Right forelimb (tissue), 1 donor: Measurements from ENCODE around the gene NT5DC1.

Source experiments
- DNase-seq: peaks from one replicate; pipeline ENCODE4 v3.0.0-alpha.2; 2018

The NT5DC1 gene

GRCh38 chr6:116201538-116201937 is 100.9 kb downstream of the NT5DC1 start:
- no peak for DNase-seq

GRCh38 chr6:116205281-116205680 is 104.6 kb downstream of the NT5DC1 start:
- no peak for DNase-seq

DNA sequence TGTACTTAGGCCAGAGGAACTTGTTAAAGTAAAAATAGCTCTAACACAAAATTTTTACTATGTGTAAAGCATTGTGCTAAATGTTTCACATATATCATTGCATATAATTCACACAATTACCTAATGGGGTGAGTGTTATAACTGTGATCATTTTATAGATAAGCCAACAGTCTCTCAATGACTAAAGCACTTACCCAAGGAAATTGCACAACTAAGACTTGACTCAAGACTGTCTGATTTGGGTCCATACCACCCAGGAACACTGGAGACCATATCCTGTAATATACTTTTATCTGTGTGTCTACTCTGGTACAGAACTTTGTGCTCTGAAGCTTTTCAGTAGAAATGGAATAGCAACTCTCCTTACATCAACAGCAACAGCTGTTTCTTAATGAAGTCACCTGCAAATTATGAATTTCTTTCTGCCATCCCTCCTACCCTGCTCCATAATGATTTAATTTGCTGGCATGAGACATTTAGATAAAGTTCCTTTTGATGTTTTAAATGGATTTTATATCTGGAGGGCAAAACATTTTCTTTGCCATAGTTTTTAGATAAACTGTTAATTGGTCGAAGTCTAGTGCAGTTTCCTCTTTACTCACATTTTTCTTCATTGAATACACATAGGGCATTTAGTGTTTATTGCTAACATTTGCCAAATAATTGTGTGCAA is 105.7 kb downstream of the NT5DC1 start:
- no peak for DNase-seq

DNA sequence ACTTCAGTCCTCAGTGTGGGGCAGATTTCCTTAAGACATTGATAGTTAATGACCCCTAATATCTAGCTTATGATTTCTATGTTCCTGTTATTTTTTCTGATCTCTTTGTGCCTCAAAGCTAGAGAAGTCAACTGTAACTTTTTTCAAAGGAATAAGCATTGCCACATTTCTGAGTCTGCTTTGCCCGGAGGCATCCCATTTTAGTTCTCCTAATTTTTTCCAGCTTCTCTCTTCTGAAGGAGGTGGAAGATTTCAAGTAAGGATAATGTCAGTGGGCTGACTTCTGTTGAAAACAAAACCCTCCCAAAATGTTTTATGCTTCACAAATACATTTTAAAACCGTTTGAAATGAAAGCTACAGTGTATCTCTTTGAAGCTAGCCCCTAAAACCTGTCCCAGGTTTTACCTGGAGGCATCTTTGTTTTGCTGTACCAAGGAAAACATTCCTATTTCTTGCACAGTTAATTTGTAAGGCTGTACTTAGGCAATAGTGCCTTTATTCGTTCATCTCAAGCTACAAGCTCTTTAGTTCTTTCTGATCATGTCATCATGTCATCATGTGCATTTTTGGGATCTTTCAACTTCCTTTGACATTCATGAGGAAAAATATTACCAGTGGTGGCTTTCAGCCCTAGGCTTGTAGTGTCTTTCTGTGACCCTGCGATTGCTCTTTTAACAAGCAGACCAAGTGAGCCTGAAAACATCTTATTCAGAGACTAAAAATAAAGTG is 107.6 kb downstream of the NT5DC1 start:
- DNase-seq, result no peak

DNA sequence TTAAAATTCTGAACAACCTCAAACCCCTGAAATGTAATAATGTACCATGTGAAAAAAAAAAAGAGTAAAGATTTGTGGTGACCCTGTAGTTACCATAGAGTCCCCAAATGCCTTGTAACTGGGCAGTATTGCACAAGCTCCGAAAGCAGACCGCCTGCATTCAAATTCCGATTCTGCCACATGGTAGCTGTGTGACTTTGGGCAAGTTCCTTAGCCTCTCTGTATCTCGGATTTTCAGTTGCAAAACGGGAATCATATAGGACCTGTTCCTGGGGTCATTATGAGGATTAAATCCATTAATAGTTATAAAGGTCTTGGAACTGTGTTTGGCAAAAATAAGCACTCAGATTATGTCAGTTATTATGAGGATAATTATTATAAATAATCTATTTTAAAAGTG is 109.7 kb downstream of the NT5DC1 start:
- no peak for DNase-seq

DNA sequence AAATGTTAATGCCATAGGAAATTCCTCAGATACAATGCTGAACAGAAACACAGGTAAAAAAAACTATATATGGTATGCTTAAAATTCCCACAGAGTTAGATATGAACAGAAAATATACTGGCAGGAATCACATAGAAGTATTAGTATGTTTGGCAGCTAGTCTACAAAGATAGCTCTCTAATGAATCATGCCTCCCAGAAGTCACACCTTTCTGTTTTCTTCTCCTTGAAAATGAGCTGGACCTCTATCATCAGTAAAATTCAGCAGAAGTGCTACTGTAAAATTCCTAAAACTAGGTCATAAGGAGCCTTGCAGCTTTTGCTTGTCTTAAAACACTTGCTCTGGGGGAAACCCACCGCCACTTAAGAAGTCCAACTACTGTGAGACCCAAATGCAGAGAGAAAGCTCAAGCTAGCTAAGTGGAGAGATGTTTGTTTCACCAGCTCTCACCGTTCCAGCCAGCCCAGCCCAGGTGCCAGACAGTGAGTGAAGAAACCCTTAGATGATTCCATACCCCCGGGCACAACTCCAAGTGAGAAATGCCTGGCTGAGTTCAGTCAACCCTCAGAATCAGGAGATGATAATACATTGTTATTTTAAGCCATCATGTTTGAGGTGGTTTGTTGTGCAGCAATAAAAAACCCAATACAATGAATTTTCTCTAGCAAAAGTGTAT is 110.2 kb downstream of the NT5DC1 start:
- no peak for DNase-seq

GRCh38 chr6:116214681-116215080 is 114.0 kb downstream of the NT5DC1 start:
- DNase-seq, result no peak

DNA sequence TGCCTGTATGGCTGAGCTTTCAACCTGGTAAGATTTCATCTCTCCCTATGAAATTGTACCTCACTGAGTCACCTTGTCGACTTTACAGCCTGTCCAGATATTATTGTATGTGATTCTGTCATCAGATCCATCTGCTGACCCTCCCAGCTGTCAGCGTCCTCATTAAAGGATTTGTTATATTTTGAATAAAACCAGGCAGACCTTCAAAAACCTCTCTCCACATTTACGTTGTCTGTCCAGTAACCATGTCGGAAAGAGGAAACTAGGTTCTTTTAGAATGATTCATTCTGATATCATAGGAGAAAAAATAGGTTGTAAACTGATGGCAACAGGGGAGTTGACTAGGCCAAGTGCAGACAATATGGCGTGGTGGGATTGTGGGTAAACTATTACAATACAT is 114.8 kb downstream of the NT5DC1 start:
- DNase-seq, result no peak

DNA sequence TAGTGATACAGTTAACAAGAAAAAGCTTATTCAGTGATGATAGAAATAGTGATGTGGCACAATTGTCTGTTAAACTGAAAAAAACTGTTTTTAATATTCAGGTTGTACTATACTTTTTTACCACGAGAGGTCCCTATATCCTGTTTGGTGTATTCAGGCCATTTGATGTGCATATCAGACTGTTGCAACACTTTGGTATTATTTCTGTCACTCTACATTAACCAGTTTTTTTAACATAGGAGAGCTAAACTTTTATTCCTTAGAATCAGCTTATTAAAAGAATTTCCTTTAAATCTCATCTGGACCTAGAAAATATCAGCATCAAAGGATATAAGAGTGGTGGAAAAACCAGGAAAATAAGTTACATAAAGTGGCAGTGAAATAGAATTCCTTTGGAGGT is 116.4 kb downstream of the NT5DC1 start:
- no peak for DNase-seq

DNA sequence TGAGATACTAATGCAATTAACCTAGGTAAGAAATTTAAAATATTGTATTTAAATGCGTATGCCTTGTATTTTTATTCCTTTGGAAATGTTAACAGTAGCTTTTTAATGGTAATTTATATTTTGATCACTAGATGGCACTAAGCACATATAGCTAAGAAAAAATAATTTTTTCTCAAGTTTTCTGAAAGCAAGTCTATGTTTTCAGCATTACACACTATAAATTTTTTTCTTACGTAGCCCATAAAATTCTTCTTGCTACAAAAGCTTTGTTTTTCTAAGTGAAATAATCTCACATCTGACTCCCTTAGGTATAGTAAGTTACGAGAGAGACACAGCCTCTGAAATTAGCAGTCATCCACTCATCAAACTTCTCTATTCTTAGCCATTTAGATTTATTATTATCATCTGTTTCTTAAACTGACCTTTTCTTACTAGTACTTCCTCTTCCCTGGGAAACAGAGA is 117.5 kb downstream of the NT5DC1 start:
- DNase-seq, result no peak

- DNase-seq, result no peak
Observed at GRCh38 chr6:116218866-116219265, 118.2 kb downstream of the NT5DC1 start.

DNA sequence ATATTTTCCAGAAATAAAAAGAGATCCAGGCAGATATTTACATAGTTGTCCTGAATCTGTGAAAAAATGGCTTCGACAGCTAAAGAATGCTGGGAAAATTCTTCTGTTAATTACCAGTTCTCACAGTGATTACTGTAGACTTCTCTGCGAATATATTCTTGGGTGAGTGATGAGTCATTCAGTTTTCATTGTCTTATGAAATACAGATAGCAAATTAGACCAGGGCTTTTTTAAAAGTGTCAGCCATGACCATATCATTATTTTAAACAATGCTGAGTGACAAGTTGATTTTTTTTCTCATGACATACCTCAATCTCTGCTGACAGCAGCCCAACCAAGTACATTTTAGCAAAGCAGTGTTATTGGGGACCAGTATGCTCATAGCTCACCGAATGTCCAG is 120.4 kb downstream of the NT5DC1 start:
- DNase-seq, result no peak

- DNase-seq, result no peak
Observed at GRCh38 chr6:116221911-116222310, 121.3 kb downstream of the NT5DC1 start.

DNA sequence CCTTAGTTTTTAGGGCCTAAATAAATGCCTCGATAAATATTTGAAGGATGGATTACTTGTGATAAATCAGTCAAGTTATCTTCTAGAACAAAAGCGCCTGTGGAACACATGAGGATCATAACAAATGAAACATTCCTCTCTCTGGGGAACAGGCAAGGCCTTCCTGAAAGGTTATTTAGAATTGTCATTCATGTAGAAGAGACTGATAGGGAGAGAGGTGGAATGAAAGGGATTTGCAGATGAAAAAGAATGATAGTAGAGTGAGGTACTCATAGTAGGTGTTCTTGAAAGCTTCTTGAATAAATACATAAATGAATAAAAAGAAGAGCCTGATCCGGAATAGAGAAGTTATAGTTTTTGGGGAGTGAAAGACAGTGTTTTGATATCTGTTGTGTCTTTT is 122.7 kb downstream of the NT5DC1 start:
- no peak for DNase-seq

DNA sequence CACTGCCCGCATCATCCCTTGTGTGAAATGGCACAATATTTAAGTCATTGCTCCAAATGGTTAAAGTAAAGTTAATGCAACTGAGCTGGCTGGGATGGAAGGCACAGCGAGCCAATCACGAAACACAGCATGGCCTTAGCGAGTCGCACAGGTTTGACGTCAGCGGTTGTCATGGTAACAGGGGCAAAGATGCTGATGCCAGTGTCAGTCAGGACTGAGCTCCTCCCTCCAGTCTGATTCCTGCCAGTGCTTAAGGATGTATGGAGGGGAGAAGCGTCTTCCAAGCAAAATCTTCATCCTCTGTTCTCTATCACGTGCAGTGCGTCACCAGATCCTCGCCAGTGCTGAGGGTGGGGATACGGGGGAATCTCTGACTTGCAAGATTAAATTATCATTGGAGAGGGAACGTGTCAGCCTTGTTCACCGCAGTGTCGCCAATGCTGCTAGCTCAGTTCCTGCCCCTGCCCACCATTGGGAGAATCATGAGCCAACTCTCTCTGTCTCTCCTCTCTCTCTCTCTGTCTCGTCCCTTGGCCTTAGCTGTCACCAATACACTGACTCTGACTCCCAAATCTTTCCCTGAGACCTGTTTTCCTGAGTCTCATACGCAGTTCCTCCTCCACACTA is 128.7 kb downstream of the NT5DC1 start:
- DNase-seq, result peak; percentile 92

DNA sequence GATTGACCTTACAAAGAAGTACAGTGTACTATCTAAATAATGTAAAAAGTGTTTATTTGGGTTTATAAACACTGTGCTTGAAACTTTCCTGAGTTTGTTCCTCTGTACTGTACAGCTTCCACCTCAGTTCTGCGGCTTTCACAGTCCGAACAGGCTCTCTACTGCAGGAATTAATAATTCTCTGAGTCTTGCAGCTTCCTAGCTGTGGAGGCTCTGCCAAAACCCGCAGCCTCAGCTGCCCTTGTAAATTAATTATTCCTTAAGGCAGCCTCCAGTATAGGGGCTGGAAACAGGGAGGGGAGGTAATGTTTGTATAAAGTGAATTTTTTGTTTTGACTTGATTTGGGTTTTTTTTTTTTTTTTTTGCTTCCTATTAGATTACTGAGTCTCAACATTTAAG is 134.0 kb downstream of the NT5DC1 start:
- DNase-seq, result no peak

DNA sequence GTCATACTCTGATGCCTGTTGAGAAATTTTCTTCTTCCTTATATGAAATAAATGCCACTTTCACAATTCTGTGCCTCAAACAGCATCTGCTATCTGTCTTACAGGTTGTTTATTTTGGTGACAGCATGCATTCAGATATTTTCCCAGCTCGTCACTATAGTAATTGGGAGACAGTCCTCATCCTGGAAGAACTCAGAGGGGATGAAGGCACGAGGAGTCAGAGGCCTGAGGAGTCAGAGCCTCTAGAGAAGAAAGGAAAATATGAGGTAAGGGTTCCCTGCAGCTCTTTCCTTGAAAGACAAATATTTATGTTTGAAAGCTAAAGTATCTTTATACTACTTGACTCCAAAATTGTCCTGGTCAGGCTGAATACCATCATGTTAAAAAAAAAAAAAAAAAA is 137.4 kb downstream of the NT5DC1 start:
- DNase-seq, result no peak

- DNase-seq, result no peak
Observed at GRCh38 chr6:116239256-116239655, 138.6 kb downstream of the NT5DC1 start.

- no peak for DNase-seq
Observed at GRCh38 chr6:116239856-116240255, 139.2 kb downstream of the NT5DC1 start.

DNA sequence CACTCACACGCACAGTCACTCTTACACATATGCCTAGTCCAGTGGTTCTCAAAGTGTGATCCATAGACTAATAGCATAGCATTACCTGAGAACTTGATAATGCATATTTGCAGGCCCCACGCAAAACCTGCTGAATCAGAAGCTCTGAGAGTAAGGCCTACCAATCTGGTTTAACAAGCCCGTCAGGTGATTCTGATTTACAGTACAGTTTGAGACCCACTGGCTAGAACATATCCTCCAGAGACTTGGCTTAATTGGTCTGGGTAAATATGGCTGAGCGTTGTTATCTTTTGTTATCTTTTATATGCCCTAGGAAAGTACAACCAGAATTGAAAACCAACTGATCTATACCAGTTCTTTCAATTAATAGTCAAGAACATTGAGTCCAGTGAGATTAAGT is 143.6 kb downstream of the NT5DC1 start:
- DNase-seq, result no peak

- no peak for DNase-seq
Observed at GRCh38 chr6:116246089-116246488, 145.4 kb downstream of the NT5DC1 start.

- no peak for DNase-seq
Observed at GRCh38 chr6:116247285-116247684, 146.6 kb downstream of the NT5DC1 start.

GRCh38 chr6:116248577-116248976 is 147.9 kb downstream of the NT5DC1 start:
- DNase-seq, result no peak
